Pons (tissue), 1 donor: ENCODE results near the gene UQCRC1.
"Not testable (repeated sequence)": the region's sequence is repeated elsewhere in the genome, so short reads cannot be mapped to it uniquely, and the experiment has no call there.

Experiments
- DNase-seq: peaks from one replicate; pipeline ENCODE4 v3.0.0-alpha.2; 2016; ENCODE audit warnings: low spot score

Gene UQCRC1

GRCh38 chr3:48553886-48554845 lies 55.3 kb downstream of the UQCRC1 start:
- DNase-seq: no peak

DNA sequence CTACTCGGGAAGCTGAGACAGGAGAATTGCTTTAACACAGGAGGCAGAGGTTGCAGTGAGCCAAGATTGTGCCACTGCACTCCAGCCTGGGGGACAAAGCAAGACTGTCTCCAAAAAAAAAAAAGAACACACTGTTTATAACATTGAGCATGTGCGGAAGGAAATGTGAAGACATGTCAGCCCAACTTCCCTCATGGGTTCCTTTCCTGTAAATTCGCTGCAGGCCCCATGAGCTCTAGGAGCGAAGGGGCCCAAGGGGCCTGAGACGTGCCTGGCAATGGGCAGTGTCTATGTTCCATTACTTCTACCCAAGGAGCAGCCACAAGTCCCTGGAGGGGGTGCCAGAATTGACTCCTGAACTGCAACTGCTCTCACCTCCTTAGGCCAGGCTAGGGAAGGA lies 56.1 kb downstream of the UQCRC1 start:
- DNase-seq: no peak

DNA sequence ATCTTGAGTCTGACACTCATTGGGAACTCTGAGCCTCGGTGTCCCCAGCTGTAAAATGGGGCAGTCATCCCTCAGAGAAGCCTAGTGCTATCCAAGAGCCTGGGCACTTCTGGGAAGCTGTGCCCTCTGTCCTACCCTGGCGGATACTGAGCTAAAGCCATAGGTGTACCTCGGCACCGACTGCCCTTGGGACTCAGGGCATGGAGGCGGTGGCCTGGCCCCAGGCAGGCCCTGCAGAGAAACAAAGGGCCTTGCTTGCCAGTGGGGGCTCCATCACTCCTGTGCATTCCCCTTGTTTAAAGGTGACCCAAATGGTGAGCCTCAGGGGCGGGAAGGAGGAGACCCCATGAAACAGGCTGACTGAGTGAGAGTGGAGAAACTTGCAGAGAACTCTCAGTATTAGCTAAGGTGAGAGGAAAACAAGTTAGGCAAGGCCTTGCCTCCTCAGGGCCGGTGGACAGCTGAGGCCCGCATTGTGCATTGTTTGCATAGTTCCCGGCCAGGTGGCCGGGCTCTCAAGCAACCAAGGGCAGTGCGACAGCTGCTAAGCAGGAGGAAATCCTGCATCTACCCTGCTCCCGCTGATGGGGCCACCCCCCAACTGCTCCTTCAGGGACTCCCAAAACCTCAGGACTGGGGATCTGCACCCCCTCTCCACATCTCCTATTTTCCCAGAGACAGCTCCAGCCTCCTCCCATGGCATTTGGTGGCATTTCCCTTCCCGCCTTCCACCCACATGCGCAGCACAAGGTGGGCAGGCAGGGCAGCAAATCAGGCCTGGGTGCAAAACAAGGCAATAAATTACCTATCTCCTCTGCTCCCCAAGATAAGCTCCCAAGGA lies 57.1 kb downstream of the UQCRC1 start:
- DNase-seq: no peak

DNA sequence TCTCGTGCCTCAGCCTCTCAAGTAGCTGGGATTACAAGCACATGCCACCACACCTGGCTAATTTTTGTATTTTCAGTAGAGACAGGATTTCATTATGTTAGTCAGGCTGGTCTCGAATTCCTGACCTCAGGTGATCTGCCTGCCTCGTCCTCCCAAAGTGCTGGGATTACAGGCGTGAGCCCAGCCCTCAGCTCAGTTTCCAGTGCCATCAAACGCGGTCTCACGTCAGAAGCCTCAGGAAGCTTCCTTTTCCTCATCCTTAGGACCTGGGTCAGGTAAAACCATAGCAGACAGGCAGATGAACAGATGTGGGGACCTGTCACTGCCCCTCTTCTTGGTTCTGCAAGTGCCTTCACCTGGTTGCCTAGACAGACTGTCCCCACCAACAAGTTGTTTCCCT lies 57.8 kb downstream of the UQCRC1 start:
- not testable (repeated sequence) for DNase-seq
